SIG-M5 treated with dmso at 0.1 percent for 504 hours (cell line): ENCODE data around the gene FHIP1A.

ENCODE experiments used
- DNase-seq: peaks from one replicate; lab custom pipeline; 2025; ENCODE audit not compliant: unreplicated experiment; lab: John Stamatoyannopoulos, UW

The FHIP1A gene

GRCh38 chr4:151417766-151418376, 8.9 kb downstream of the FHIP1A start:
- no peak for DNase-seq

GRCh38 chr4:151418385-151418784, 9.4 kb downstream of the FHIP1A start:
- no peak for DNase-seq

DNA sequence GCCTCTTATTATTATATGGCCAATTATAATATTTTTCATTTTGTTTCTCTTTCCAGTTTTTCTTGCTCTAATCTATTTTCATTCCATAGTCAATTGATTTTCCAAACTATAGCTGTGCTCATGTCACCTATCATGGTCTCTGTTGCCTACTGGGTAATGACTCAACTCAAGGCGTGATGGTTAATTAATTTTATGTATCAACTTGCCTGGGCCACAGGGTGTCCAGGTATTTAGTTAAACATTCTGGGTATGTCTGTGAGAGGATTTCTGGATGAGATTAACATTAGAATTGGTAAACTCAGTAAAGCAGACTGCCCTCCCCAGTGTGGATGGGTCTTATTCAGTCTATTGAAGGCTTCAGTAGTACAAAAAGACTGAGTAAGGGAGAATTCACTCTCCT, 9.9 kb downstream of the FHIP1A start:
- no peak for DNase-seq

DNA sequence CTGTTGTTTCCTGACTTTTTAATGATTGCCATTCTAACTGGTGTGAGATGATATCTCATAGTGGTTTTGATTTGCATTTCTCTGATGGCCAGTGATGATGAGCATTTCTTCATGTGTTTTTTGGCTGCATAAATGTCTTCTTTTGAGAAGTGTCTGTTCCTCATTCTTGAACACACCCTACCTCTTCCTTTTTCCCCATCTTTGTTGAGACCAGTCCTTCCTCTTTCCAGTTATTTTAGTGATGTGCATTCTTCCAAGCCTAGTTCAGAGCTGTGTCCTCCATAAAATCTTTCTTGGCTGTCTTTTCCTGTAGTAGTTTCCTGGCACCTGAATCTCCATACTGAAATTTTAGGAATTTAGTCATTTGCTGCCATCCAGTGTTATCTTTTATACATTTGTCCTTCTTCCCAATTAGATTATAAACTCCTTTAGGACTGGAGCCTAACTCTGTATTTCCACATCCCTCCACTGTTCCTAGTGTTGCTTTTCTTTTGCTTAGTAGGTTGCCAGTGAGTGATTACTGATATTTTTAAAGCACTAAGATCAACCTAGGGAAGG, 11.4 kb downstream of the FHIP1A start:
- no peak for DNase-seq

- no peak for DNase-seq
Observed at GRCh38 chr4:151422854-151423253, 13.9 kb downstream of the FHIP1A start.

- no peak for DNase-seq
Observed at GRCh38 chr4:151426513-151426912, 17.5 kb downstream of the FHIP1A start.

DNA sequence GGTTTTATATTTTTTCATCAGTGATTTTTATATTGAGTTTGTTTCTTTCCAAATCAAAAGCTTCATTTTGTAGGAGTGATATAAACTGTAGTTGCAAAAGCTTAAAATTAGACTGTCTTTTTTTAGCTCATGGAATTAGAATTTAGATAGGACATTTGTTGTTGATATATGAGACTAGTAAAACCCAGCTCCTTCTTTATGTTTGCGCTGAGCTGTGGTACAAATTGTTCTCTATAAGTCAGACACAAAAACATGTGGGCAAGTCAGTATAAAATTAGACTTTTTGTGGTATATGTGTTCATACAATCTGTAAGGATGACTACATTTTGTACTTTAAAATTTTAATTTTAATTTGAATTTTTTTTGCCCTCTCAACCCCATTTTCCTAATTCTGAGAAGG, 18.3 kb downstream of the FHIP1A start:
- DNase-seq, result no peak

DNA sequence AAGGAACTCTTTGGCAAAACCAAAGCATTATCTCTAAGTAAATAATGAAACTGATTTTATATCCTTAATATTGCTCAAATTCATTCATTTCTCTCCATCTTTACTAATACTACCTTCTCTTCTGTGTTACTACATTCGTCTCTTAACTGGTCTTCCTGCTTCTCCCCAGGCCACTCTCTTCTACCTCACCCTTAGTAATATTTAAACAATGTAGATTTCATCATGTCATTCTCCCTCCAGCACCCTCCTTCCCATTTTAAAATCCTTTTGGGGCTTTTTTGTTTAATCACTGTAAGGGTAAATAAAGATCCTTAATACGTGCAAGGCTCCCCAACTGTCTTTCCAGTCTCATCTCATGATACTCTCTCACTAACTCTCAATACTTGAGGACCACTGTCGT, 19.4 kb downstream of the FHIP1A start:
- no peak for DNase-seq

GRCh38 chr4:151429957-151430570, 21.1 kb downstream of the FHIP1A start:
- no peak for DNase-seq

- no peak for DNase-seq
Observed at GRCh38 chr4:151430740-151431457, 21.9 kb downstream of the FHIP1A start.

GRCh38 chr4:151431728-151432127, 22.8 kb downstream of the FHIP1A start:
- no peak for DNase-seq

- DNase-seq, result no peak
Observed at GRCh38 chr4:151432654-151433053, 23.7 kb downstream of the FHIP1A start.

DNA sequence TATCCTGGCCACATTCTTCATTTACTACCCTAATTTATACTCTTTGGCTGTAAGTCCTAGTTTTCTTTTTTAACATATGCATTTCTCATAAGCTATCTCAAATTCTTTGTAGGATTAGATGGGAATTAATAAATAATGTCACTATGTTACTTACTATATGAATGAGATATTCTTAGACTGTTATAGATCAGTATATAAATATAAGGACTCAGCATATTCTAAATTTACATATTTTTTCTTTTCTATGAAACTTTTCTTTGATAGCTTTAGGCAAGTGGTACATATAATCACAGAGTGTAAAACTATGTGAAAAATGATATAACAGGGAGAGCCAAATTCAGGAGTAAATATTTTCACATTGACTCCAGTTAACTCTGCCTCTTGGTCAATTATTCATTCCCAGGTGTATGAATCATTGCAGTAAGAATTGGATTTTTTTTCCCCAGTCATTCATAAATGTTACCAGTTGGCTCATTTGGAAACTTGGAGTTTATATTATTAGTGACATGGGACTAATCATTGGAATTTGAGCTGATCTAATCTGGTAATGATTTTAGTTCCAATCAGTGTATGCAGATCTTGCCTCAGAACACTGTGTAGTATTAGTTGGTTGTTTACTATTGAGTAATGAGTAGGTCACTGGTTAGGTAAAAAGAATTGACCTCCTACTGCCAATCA, 25.3 kb downstream of the FHIP1A start:
- no peak for DNase-seq

- no peak for DNase-seq
Observed at GRCh38 chr4:151436093-151436518, 27.1 kb downstream of the FHIP1A start.

DNA sequence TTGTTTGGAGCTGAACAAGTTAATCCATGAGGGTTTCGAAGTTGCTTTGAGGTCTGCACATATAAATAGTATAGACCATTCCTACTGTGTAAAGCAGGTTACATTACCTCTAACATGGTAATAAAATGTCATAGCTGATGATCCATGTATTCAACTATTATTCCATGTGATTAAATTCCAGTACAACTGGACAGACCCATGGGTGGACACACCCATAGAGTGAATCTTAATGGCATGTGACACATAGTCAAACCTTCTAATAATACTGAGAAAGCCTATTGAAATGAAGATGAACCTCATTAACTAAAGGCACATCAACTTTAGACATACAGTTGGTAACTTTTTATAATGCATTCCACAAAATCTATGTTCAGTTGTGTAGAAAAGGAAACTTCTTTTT, 28.5 kb downstream of the FHIP1A start:
- DNase-seq, result no peak

GRCh38 chr4:151438154-151438553, 29.2 kb downstream of the FHIP1A start:
- DNase-seq, result no peak

DNA sequence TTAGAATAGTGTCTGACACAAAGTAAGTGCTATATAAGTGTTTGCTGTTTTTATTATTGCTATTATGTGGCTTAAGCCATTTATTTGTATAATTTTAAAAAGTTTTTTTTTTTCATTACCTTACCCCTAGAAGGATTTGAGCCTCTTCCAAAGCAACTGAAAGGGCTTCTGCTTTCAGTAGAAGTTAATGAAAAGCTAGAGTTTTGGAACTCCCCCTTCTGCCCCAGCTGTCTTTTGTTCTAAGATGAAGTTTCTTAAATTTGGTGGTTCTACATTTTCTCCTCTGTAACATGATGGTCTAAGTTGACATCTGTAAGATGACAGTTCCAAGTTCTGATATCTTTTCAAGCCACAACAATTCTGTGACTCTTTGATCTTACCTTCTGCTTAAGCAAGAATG, 30.3 kb downstream of the FHIP1A start:
- no peak for DNase-seq

- no peak for DNase-seq
Observed at GRCh38 chr4:151442002-151442401, 33.0 kb downstream of the FHIP1A start.

DNA sequence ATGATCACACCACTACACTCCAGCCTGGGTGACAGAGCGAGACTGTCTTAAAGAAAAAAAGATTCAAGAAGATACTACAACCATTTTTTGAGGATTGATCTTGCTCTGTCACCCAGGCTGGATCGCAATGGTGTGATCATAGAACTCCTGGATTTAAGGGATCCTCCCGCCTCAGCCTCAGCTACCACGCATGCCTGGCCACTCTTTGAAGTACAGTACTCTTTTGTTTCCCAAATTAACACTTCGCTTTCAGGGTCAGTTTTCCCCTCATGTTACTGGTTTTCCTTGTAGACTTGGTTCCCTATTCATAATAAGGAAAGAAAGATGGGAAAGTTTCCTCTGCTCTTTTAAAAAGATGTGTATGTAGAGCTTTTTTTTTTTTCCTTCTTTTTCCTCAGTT, 34.3 kb downstream of the FHIP1A start:
- no peak for DNase-seq

DNA sequence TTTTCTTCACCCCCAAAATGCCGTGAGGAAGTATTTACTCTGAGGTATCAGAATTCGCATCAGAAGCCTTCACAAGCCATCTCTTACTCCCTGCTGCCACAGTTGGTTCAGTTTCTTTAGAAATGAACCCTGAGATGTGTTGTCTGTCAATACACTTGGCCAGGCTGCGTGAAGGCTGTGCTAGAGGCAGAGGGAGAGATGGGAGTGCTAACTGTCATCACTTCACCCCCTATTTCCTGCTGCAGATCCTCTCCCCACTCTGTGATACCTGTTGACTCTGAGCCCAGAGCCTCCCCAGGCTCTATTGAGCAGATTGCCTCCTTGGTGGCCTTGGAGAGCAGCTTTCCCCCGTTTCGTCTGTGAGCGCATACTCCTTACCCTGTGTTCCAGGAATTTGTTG, 34.8 kb downstream of the FHIP1A start:
- no peak for DNase-seq

GRCh38 chr4:151446208-151446607, 37.2 kb downstream of the FHIP1A start:
- DNase-seq, result no peak

GRCh38 chr4:151454513-151454912, 45.5 kb downstream of the FHIP1A start:
- no peak for DNase-seq
